Measurements from ENCODE around the gene PDCD2.
"Not testable (repeated sequence)": the region's sequence is repeated elsewhere in the genome, so short reads cannot be mapped to it uniquely, and the experiment has no call there.

Gene PDCD2

DNA sequence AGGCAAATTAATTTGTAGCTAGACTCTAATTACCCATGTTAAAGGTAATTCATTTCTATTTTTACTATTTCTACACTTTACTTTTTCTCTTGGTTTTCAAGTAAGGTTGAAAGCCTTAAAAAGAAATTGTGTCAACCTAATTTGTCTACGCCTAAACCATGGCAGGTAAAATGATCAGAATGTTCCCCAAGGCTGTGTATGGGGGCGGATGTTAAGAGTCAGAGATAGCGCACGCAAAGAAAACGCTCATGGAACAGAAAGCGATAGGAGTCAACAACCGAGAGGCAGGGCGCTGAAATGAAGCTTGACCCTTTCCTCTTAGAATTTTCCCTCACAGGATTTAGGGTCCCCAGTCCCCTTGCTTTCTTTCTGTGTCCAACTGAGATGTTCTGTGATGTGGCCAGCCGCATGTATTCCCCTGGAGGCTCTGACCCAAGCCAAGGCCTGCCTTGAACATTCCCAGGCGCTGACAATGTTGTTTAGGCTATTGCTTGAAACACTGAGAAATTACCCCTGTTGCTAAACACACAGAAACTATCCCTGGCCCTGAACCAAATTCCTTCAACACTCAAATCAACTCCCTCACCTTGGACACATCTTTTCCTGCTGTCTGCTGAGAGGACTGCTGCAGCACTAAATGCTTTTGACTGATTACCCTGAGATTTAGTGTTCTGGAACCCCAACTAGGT, 42.3 kb downstream of the PDCD2 start:
- TF ChIP-seq CTCF (conservative IDR thresholded peaks at IDR 0.05): no peak
- no peak overlapping the region for H3K27ac ChIP-seq

- no peak overlapping the region for H3K27ac ChIP-seq
- TF ChIP-seq CTCF (conservative IDR thresholded peaks at IDR 0.05) (no peak), ZFX (IDR thresholded peaks at IDR 0.05) (no peak)
These were observed 47.1 kb downstream of the PDCD2 start for GRCh38 chr6:170537329-170537728.

GRCh38 chr6:170536671-170537070, 47.8 kb downstream of the PDCD2 start:
- TF ChIP-seq ZFX (IDR thresholded peaks at IDR 0.05) (no peak), CTCF (conservative IDR thresholded peaks at IDR 0.05) (no peak)
- no peak overlapping the region for H3K27ac ChIP-seq

DNA sequence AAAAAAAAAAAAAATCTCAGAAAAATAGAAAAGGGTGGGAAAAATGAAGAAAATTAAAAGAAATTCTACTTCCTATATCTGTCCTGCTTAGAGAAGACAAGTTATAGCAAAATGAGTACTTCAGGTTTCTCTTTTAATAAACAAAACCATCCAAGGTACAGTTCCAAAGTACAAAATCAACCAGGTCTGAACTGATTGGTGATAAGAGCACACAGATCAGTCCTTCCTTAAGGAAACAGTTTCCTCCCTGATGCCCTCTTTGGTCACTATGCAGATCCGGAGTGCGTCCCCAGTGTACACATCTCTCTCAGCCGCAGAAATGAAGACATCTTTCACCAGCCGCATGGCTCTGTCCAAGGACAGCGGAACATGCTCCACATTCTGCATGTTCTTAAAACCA, 49.4 kb downstream of the PDCD2 start:
- H3K27ac ChIP-seq: no peak overlapping the region
- TF ChIP-seq ZFX (IDR thresholded peaks at IDR 0.05) (no peak), CTCF (conservative IDR thresholded peaks at IDR 0.05) (no peak)

- no peak for TF ChIP-seq ZFX (IDR thresholded peaks at IDR 0.05)
- TF ChIP-seq CTCF (conservative IDR thresholded peaks at IDR 0.05): no peak
- H3K27ac ChIP-seq: no peak overlapping the region
These were observed 50.6 kb downstream of the PDCD2 start for GRCh38 chr6:170533792-170534191.

DNA sequence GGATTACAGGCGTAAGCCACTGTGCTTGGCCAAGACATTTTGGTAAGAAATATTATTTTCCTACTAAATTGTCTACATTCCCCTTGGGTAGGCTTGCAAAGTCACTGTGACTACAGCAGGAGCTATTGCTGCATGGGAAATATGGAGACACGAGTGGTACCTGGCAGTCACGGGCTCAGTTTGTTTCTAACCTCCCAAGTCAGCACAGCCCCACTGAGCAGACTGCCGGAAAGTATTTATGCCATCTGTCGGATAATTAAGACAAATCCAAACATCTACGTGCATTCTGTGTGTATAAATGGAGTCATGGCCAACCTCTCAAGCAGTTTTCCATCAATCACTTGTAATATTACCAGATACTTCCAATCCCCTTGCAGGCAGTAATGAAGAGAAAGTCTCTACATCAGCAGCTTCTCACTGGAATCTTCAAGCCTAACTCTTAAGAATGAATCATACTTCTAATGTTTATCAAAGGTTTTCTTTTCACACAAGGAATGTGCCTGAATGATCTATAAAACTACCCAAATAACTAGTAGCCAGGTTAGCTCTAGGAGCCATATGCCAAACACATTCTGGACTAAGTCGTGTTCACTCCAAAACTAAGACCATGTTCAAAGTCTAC, 51.5 kb downstream of the PDCD2 start:
- no peak for TF ChIP-seq CTCF (conservative IDR thresholded peaks at IDR 0.05)
- TF ChIP-seq ZFX (IDR thresholded peaks at IDR 0.05): no peak

DNA sequence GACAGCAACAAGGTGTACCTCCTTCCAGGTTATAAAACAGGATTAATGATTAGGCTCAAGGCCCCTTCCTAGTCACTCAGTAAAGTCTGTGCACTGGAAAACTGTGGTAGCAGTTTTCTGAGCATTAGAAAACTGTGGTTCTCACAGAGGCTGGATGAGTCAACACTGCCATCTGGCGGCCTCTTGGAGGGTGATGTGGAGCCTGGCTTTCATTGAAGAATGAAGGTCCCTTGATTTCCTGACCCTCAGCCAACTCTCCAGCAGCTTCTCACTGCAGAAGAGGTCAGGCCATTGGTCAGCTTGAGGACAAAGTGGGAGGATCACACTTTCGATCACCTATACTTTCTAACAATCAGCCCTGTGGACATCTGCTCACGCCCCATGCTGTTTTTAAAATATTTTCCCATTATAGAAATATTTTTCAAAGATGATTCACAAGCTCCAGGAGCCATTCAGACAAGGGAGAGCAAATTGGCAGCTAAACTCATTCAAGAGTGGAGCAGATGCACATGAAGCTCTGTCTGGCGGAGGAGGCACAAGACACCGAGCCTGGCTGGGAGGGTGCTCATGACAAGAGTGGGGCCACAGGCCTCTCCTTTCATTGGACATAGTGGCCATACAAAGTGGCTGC, 54.5 kb downstream of the PDCD2 start:
- TF ChIP-seq ZFX (IDR thresholded peaks at IDR 0.05) (no peak), CTCF (conservative IDR thresholded peaks at IDR 0.05) (peak; percentile 90)
- H3K27ac ChIP-seq: no peak overlapping the region

More for the DNA sequence above, 51.5 kb downstream of the PDCD2 start:
- no peak overlapping the region for H3K27ac ChIP-seq

DNA sequence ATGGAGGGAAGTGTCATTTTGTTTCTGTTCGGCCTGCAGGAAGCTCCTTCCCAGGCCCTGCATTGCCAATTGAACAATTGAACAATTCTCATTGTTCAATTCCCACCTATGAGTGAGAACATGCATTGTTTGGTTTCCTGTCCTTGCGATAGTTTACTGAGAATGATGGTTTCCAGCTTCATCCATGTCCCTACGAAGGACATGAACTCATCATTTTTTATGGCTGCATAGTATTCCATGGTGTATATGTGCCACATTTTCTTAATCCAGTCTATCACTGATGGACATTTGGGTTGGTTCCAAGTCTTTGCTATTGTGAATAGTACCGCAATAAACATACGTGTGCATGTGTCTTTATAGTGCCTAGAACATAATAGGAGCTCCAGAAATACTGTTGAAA, 56.4 kb downstream of the PDCD2 start:
- H3K27ac ChIP-seq: not testable (repeated sequence)

Measured in C4-2B (cell line).